IPS DF 6.9 (cell line): Measurements from ENCODE around the gene SLC25A31.

Source experiments
- DNase-seq: peaks from one replicate; pipeline ENCODE4 v3.0.0-alpha.2; 2013; ENCODE audit warnings: low read depth, low spot score
- H3K27ac ChIP-seq: one replicate; pipeline ENCODE4 v1.5.1; 2013; ENCODE audit warnings: low read length, control low read depth
- H3K27me3 ChIP-seq: 2 replicates; pipeline ENCODE4 v1.6.1; 2013; ENCODE audit warnings: mild to moderate bottlenecking, low read length; ENCODE audit not compliant: control insufficient read depth, insufficient read depth
- H3K36me3 ChIP-seq: 2 replicates; pipeline ENCODE4 v1.6.1; 2013; ENCODE audit warnings: low read length; ENCODE audit not compliant: control insufficient read depth, insufficient read depth
- H3K4me1 ChIP-seq: 2 replicates; pipeline ENCODE4 v1.6.1; 2013; ENCODE audit warnings: low read length; ENCODE audit not compliant: control insufficient read depth, insufficient read depth
- H3K4me3 ChIP-seq: 2 replicates; pipeline ENCODE4 v1.5.1; 2013; ENCODE audit warnings: mild to moderate bottlenecking, low read length
- H3K9me3 ChIP-seq: 2 replicates; pipeline ENCODE4 v1.6.1; 2013; ENCODE audit warnings: low read length, inconsistent platforms; ENCODE audit not compliant: control insufficient read depth, insufficient read depth
- WGBS: extraction: QIAGEN DNeasy Blood & Tissue Kit; methylation state at CpG from one replicate; pipeline ENCODE4 v1.1.7; 2013; ENCODE audit warnings: mixed read lengths, missing lambda C conversion rate; ENCODE audit not compliant: insufficient read length, insufficient coverage; 5-methylcytosine and 5-hydroxymethylcytosine counted together

Gene SLC25A31

GRCh38 chr4:127776620-127777019, 46.4 kb downstream of the SLC25A31 start:
- H3K9me3 ChIP-seq: no peaks in the 10 kb centered on the region
- no peak overlapping the region for H3K27ac ChIP-seq
- WGBS: no CpG with 5 or more reads among the region's 2 CpGs
- no peak for DNase-seq
- H3K27me3 ChIP-seq: peaks cover 3% of the 10 kb centered on the region; the same call in 1 of the 2 replicates
- no peaks in the 10 kb centered on the region for H3K4me1 ChIP-seq
- no peaks in the 10 kb centered on the region for H3K36me3 ChIP-seq
- H3K4me3 ChIP-seq: no peak overlapping the region

GRCh38 chr4:127777487-127777886, 47.3 kb downstream of the SLC25A31 start:
- no peak for DNase-seq
- Histone ChIP-seq H3K27me3 (peaks cover 3% of the 10 kb centered on the region; the same call in 1 of the 2 replicates), H3K4me1 (no peaks in the 10 kb centered on the region), H3K27ac (no peak overlapping the region), H3K4me3 (no peak overlapping the region), H3K9me3 (no peaks in the 10 kb centered on the region), H3K36me3 (no peaks in the 10 kb centered on the region)
- WGBS: no CpG with 5 or more reads among the region's 3 CpGs

- DNase-seq: no peak
- no peaks in the 10 kb centered on the region for H3K36me3 ChIP-seq
- no peaks in the 10 kb centered on the region for H3K4me1 ChIP-seq
- H3K27ac ChIP-seq: no peak overlapping the region
- no peak overlapping the region for H3K4me3 ChIP-seq
- peaks cover 7% of the 10 kb centered on the region; the same call in 1 of the 2 replicates for H3K27me3 ChIP-seq
- no CpG with 5 or more reads among the region's 2 CpGs for WGBS
- H3K9me3 ChIP-seq: no peaks in the 10 kb centered on the region
Measured at GRCh38 chr4:127778102-127778501, 47.9 kb downstream of the SLC25A31 start.

- no peak overlapping the region for H3K27ac ChIP-seq
- H3K36me3 ChIP-seq: no peaks in the 10 kb centered on the region
- H3K9me3 ChIP-seq: no peaks in the 10 kb centered on the region
- H3K4me3 ChIP-seq: no peak overlapping the region
- 0 out of 2 replicates have a peak, but pooled peaks cover 2% of the 10 kb centered on the region for H3K4me1 ChIP-seq
- WGBS: no CpG with 5 or more reads among the region's 12 CpGs
- DNase-seq: no peak
- peaks cover 8% of the 10 kb centered on the region; the same call in 1 of the 2 replicates for H3K27me3 ChIP-seq
Measured at GRCh38 chr4:127780598-127780997, 50.4 kb downstream of the SLC25A31 start.

GRCh38 chr4:127781300-127782024, 51.3 kb downstream of the SLC25A31 start:
- WGBS: no CpG with 5 or more reads among the region's 43 CpGs
- Histone ChIP-seq H3K4me3 (peak overlapping the region; percentile 40; the same call in 1 of the 2 replicates), H3K27ac (no peak overlapping the region), H3K4me1 (0 out of 2 replicates have a peak, but pooled peaks cover 2% of the 10 kb centered on the region), H3K27me3 (peaks cover 8% of the 10 kb centered on the region; the same call in 1 of the 2 replicates), H3K36me3 (no peaks in the 10 kb centered on the region), H3K9me3 (no peaks in the 10 kb centered on the region)
- no peak for DNase-seq

- H3K4me1 ChIP-seq: 0 out of 2 replicates have a peak, but pooled peaks cover 2% of the 10 kb centered on the region
- no peaks in the 10 kb centered on the region for H3K36me3 ChIP-seq
- no CpG with 5 or more reads among the region's 30 CpGs for WGBS
- no peak overlapping the region for H3K27ac ChIP-seq
- peak; percentile 54 for DNase-seq
- H3K27me3 ChIP-seq: peaks cover 8% of the 10 kb centered on the region; the same call in 1 of the 2 replicates
- peak overlapping the region; percentile 40; the same call in 1 of the 2 replicates for H3K4me3 ChIP-seq
- no peaks in the 10 kb centered on the region for H3K9me3 ChIP-seq
Measured at GRCh38 chr4:127782025-127782274, 51.8 kb downstream of the SLC25A31 start.

- no CpG with 5 or more reads among the region's 63 CpGs for WGBS
- Histone ChIP-seq H3K4me3 (peak within 1 kb of the TSS; percentile 40; the same call in 1 of the 2 replicates), H3K27ac (no peak within 1 kb of the TSS), H3K4me1 (0 out of 2 replicates have a peak, but pooled peaks cover 2% of the 10 kb centered on the region), H3K9me3 (no peaks in the 10 kb centered on the region), H3K27me3 (peaks cover 8% of the 10 kb centered on the region; the same call in 1 of the 2 replicates), H3K36me3 (no peaks in the 10 kb centered on the region)
- no peak for DNase-seq
Measured at GRCh38 chr4:127782275-127783025, 52.2 kb downstream of the SLC25A31 start, which contains the start of gene HSPA4L. HSPA4L (plus strand) TSS chr4:127782322; CDS start chr4:127782551, 229 bp downstream.

GRCh38 chr4:127783026-127783769, 53.0 kb downstream of the SLC25A31 start:
- peak overlapping the region; percentile 40; the same call in 1 of the 2 replicates for H3K4me3 ChIP-seq
- H3K4me1 ChIP-seq: 0 out of 2 replicates have a peak, but pooled peaks cover 2% of the 10 kb centered on the region
- H3K9me3 ChIP-seq: no peaks in the 10 kb centered on the region
- no peaks in the 10 kb centered on the region for H3K36me3 ChIP-seq
- no peak overlapping the region for H3K27ac ChIP-seq
- DNase-seq: no peak
- peaks cover 8% of the 10 kb centered on the region; the same call in 1 of the 2 replicates for H3K27me3 ChIP-seq
- no CpG with 5 or more reads among the region's 25 CpGs for WGBS

GRCh38 chr4:127783955-127784770, 54.0 kb downstream of the SLC25A31 start:
- DNase-seq: no peak
- Histone ChIP-seq H3K27me3 (peaks cover 8% of the 10 kb centered on the region; the same call in 1 of the 2 replicates), H3K36me3 (no peaks in the 10 kb centered on the region), H3K4me1 (0 out of 2 replicates have a peak, but pooled peaks cover 2% of the 10 kb centered on the region), H3K9me3 (no peaks in the 10 kb centered on the region), H3K27ac (no peak overlapping the region), H3K4me3 (no peak overlapping the region)
- WGBS: no CpG with 5 or more reads among the region's 9 CpGs
